Measurements from ENCODE around the gene AKAP8. TPM values are rescaled to one million over a fixed set of nuclear protein-coding genes. Genes with fewer than 3 reads are reported as not detected.
"Not testable (repeated sequence)": the region's sequence is repeated elsewhere in the genome, so short reads cannot be mapped to it uniquely, and the experiment has no call there.

Gene AKAP8
- total RNA-seq, 8 experiments from 2014 or later = 9.3 to 27.0 (median 16.4) TPM

GRCh38 chr19:15368051-15368632 lies 11.4 kb downstream of the AKAP8 start:
- H3K4me3 ChIP-seq = no peak overlapping the region
- in situ Hi-C loops (cut with MboI; ENCODE audit: low pct_unique_long_range_greater_than_20kb in 2 of 9, low sequenced_read_pairs in 9 of 9, unreplicated experiment in 9 of 9) = no loop called here
- H3K27ac ChIP-seq = no peak overlapping the region
- WGBS, 10 experiments = 87 to 100% (median 100%) methylated on average over 1 to 6 of the region's 24 CpGs; no CpG with 5 or more reads in 3 of the 10 experiments
- no peak for ATAC-seq (replicated peaks in 6 of 8)
- H3K4me1 ChIP-seq (replicated peaks in 1 of 2) = no peaks in the 10 kb centered on the region

- Histone ChIP-seq H3K4me3 (no peak overlapping the region), H3K27ac (no peak overlapping the region), H3K4me1 (replicated peaks in 1 of 2) (no peaks in the 10 kb centered on the region)
- in situ Hi-C loops (cut with MboI; ENCODE audit: low pct_unique_long_range_greater_than_20kb in 2 of 9, low sequenced_read_pairs in 9 of 9, unreplicated experiment in 9 of 9) = no loop called here
- 40 to 100% (median 90%) methylated on average over 1 to 3 of the region's 3 CpGs; no CpG with 5 or more reads in 6 of the 10 experiments for WGBS, 10 experiments
- no peak for ATAC-seq (replicated peaks in 6 of 8)
These were observed 12.1 kb downstream of the AKAP8 start for GRCh38 chr19:15367439-15367838.

- no peaks in the 10 kb centered on the region for H3K4me1 ChIP-seq (replicated peaks in 1 of 2)
- WGBS, 10 experiments = 93 to 100% (median 100%) methylated on average over 1 to 6 of the region's 6 CpGs; no CpG with 5 or more reads in 6 of the 10 experiments
- in situ Hi-C loops (cut with MboI; ENCODE audit: low pct_unique_long_range_greater_than_20kb in 2 of 9, low sequenced_read_pairs in 9 of 9, unreplicated experiment in 9 of 9) = no loop called here
- H3K27ac ChIP-seq = no peak overlapping the region
- no peak overlapping the region for H3K4me3 ChIP-seq
- no peak for ATAC-seq (replicated peaks in 6 of 8)
These were observed 14.3 kb downstream of the AKAP8 start for GRCh38 chr19:15365264-15365663.

- H3K27ac ChIP-seq; in situ Hi-C loops (cut with MboI; ENCODE audit: low pct_unique_long_range_greater_than_20kb in 2 of 9, low sequenced_read_pairs in 9 of 9, unreplicated experiment in 9 of 9); H3K4me3 ChIP-seq; H3K4me1 ChIP-seq (replicated peaks in 1 of 2): not testable (repeated sequence)
- 40 to 100% (median 60%) methylated on average over 1 of the region's 3 CpGs; no CpG with 5 or more reads in 7 of the 10 experiments for WGBS, 10 experiments
- ATAC-seq (replicated peaks in 6 of 8) = peak in 1 of 8 experiments; percentile 14
These were observed 15.8 kb downstream of the AKAP8 start for GRCh38 chr19:15363791-15364190.

- ATAC-seq (replicated peaks in 6 of 8); H3K4me3 ChIP-seq; H3K4me1 ChIP-seq (replicated peaks in 1 of 2); H3K27ac ChIP-seq; in situ Hi-C loops (cut with MboI; ENCODE audit: low pct_unique_long_range_greater_than_20kb in 2 of 9, low sequenced_read_pairs in 9 of 9, unreplicated experiment in 9 of 9): not testable (repeated sequence)
- WGBS, 10 experiments = no CpG with 5 or more reads among the region's 30 CpGs
These were observed 16.5 kb downstream of the AKAP8 start for GRCh38 chr19:15363048-15363447.

- not testable (repeated sequence) for H3K4me3 ChIP-seq
- WGBS, 10 experiments = 60 to 100% (median 85%) methylated on average over 1 to 3 of the region's 4 CpGs; no CpG with 5 or more reads in 2 of the 10 experiments
These were observed 19.6 kb downstream of the AKAP8 start for GRCh38 chr19:15360015-15360414.

GRCh38 chr19:15358918-15359317 lies 20.7 kb downstream of the AKAP8 start:
- 40 to 100% (median 82%) methylated on average over 1 to 3 of the region's 3 CpGs; no CpG with 5 or more reads in 2 of the 10 experiments for WGBS, 10 experiments
- Histone ChIP-seq H3K27ac (no peak overlapping the region), H3K4me1 (replicated peaks in 1 of 2) (no peaks in the 10 kb centered on the region), H3K4me3 (no peak overlapping the region)
- peak in 2 of 8 experiments; percentile 69 to 73 for ATAC-seq (replicated peaks in 6 of 8)
- in situ Hi-C loops (cut with MboI; ENCODE audit: low pct_unique_long_range_greater_than_20kb in 2 of 9, low sequenced_read_pairs in 9 of 9, unreplicated experiment in 9 of 9) = no loop called here

More at GRCh38 chr19:15360015-15360414, 19.6 kb downstream of the AKAP8 start:
- in situ Hi-C loops (cut with MboI; ENCODE audit: low pct_unique_long_range_greater_than_20kb in 2 of 9, low sequenced_read_pairs in 9 of 9, unreplicated experiment in 9 of 9); H3K27ac ChIP-seq; H3K4me1 ChIP-seq (replicated peaks in 1 of 2); ATAC-seq (replicated peaks in 6 of 8): not testable (repeated sequence)

GRCh38 chr19:15357906-15358305 lies 21.7 kb downstream of the AKAP8 start:
- no peak for ATAC-seq (replicated peaks in 6 of 8)
- Histone ChIP-seq H3K27ac (no peak overlapping the region), H3K4me3 (no peak overlapping the region), H3K4me1 (replicated peaks in 1 of 2) (no peaks in the 10 kb centered on the region)
- 90 to 100% (median 100%) methylated on average over 1 to 3 of the region's 4 CpGs; no CpG with 5 or more reads in 3 of the 10 experiments for WGBS, 10 experiments
- in situ Hi-C loops (cut with MboI; ENCODE audit: low pct_unique_long_range_greater_than_20kb in 2 of 9, low sequenced_read_pairs in 9 of 9, unreplicated experiment in 9 of 9) = no loop called here

- in situ Hi-C loops (cut with MboI; ENCODE audit: low pct_unique_long_range_greater_than_20kb in 2 of 9, low sequenced_read_pairs in 9 of 9, unreplicated experiment in 9 of 9) = no loop called here
- 69 to 100% (median 95%) methylated on average over 1 to 12 of the region's 27 CpGs; no CpG with 5 or more reads in 2 of the 10 experiments for WGBS, 10 experiments
- Histone ChIP-seq H3K4me3 (no peak overlapping the region), H3K27ac (no peak overlapping the region), H3K4me1 (replicated peaks in 1 of 2) (no peaks in the 10 kb centered on the region)
- peak in 4 of 8 experiments; percentile 16 to 52 (median 26) for ATAC-seq (replicated peaks in 6 of 8)
These were observed 24.9 kb downstream of the AKAP8 start for GRCh38 chr19:15354566-15355296.

GRCh38 chr19:15353908-15354307 lies 25.7 kb downstream of the AKAP8 start:
- no peak for ATAC-seq (replicated peaks in 6 of 8)
- Histone ChIP-seq H3K4me1 (replicated peaks in 1 of 2) (no peaks in the 10 kb centered on the region), H3K27ac (no peak overlapping the region), H3K4me3 (no peak overlapping the region)
- 76 to 100% (median 100%) methylated on average over 1 to 4 of the region's 4 CpGs; no CpG with 5 or more reads in 3 of the 10 experiments for WGBS, 10 experiments
- in situ Hi-C loops (cut with MboI; ENCODE audit: low pct_unique_long_range_greater_than_20kb in 2 of 9, low sequenced_read_pairs in 9 of 9, unreplicated experiment in 9 of 9) = no loop called here

GRCh38 chr19:15352535-15352934 lies 27.1 kb downstream of the AKAP8 start:
- in situ Hi-C loops (cut with MboI; ENCODE audit: low pct_unique_long_range_greater_than_20kb in 2 of 9, low sequenced_read_pairs in 9 of 9, unreplicated experiment in 9 of 9); H3K4me3 ChIP-seq; H3K27ac ChIP-seq; H3K4me1 ChIP-seq (replicated peaks in 1 of 2); ATAC-seq (replicated peaks in 6 of 8): not testable (repeated sequence)
- WGBS, 10 experiments = 60 to 100% (median 91%) methylated on average over 1 to 6 of the region's 8 CpGs; no CpG with 5 or more reads in 1 of the 10 experiments

GRCh38 chr19:15341328-15341727 lies 38.3 kb downstream of the AKAP8 start:
- ATAC-seq (replicated peaks in 6 of 8); H3K4me3 ChIP-seq; in situ Hi-C loops (cut with MboI; ENCODE audit: low pct_unique_long_range_greater_than_20kb in 2 of 9, low sequenced_read_pairs in 9 of 9, unreplicated experiment in 9 of 9); H3K27ac ChIP-seq; H3K4me1 ChIP-seq (replicated peaks in 1 of 2): not testable (repeated sequence)
- 93 to 100% (median 98%) methylated on average over 5 to 11 of the region's 11 CpGs; no CpG with 5 or more reads in 1 of the 10 experiments for WGBS, 10 experiments

GRCh38 chr19:15340086-15340485 lies 39.5 kb downstream of the AKAP8 start:
- no peak overlapping the region for H3K27ac ChIP-seq
- no peaks in the 10 kb centered on the region for H3K4me1 ChIP-seq (replicated peaks in 1 of 2)
- no peak overlapping the region for H3K4me3 ChIP-seq
- no peak for ATAC-seq (replicated peaks in 6 of 8)
- WGBS, 10 experiments = 57 to 100% (median 91%) methylated on average over 2 to 4 of the region's 4 CpGs; no CpG with 5 or more reads in 3 of the 10 experiments
- in situ Hi-C loops (cut with MboI; ENCODE audit: low pct_unique_long_range_greater_than_20kb in 2 of 9, low sequenced_read_pairs in 9 of 9, unreplicated experiment in 9 of 9) = no loop called here
